Measurements from ENCODE around the gene CDKN2AIP.

CDKN2AIP gene

GRCh38 chr4:183435803-183436202, 8.6 kb upstream of the CDKN2AIP start:
- Histone ChIP-seq H3K27me3 (ENCODE audit: insufficient read depth, low read depth, severe bottlenecking) (no peaks in the 10 kb centered on the region), H3K4me3 (ENCODE audit: low read depth, low read length) (no peak overlapping the region), H3K36me3 (no peaks in the 10 kb centered on the region), H3K27ac (no peak overlapping the region), H3K9me3 (ENCODE audit: severe bottlenecking) (no peaks in the 10 kb centered on the region)
- DNase-seq, result no peak
- TF ChIP-seq CTCF (IDR thresholded peaks at IDR 0.05; ENCODE audit: low read depth, low read length), result no peak

- Histone ChIP-seq H3K4me3 (ENCODE audit: low read depth, low read length) (no peak overlapping the region), H3K27ac (no peak overlapping the region), H3K9me3 (ENCODE audit: severe bottlenecking) (no peaks in the 10 kb centered on the region), H3K27me3 (ENCODE audit: insufficient read depth, low read depth, severe bottlenecking) (no peaks in the 10 kb centered on the region), H3K36me3 (no peaks in the 10 kb centered on the region)
- DNase-seq, result no peak
- TF ChIP-seq CTCF (IDR thresholded peaks at IDR 0.05; ENCODE audit: low read depth, low read length), result no peak
These were observed 8.0 kb upstream of the CDKN2AIP start for GRCh38 chr4:183436417-183436816.

GRCh38 chr4:183437452-183437851, 7.0 kb upstream of the CDKN2AIP start:
- TF ChIP-seq CTCF (IDR thresholded peaks at IDR 0.05; ENCODE audit: low read depth, low read length), result no peak
- H3K36me3 ChIP-seq, result no peaks in the 10 kb centered on the region
- H3K4me3 ChIP-seq (ENCODE audit: low read depth, low read length), result no peak overlapping the region
- H3K27me3 ChIP-seq (ENCODE audit: insufficient read depth, low read depth, severe bottlenecking), result no peaks in the 10 kb centered on the region
- no peak for DNase-seq
- no peaks in the 10 kb centered on the region for H3K9me3 ChIP-seq (ENCODE audit: severe bottlenecking)
- H3K27ac ChIP-seq, result no peak overlapping the region

- DNase-seq, result no peak
- no peak overlapping the region for H3K4me3 ChIP-seq (ENCODE audit: low read depth, low read length)
- H3K27ac ChIP-seq, result no peak overlapping the region
These were observed 5.8 kb upstream of the CDKN2AIP start for GRCh38 chr4:183438458-183439113.

GRCh38 chr4:183441276-183441675, 3.2 kb upstream of the CDKN2AIP start:
- H3K9me3 ChIP-seq (ENCODE audit: severe bottlenecking), result no peaks in the 10 kb centered on the region
- no peak for TF ChIP-seq CTCF (IDR thresholded peaks at IDR 0.05; ENCODE audit: low read depth, low read length)
- DNase-seq, result no peak

More at GRCh38 chr4:183438458-183439113, 5.8 kb upstream of the CDKN2AIP start:
- Histone ChIP-seq H3K36me3 (no peaks in the 10 kb centered on the region), H3K27me3 (ENCODE audit: insufficient read depth, low read depth, severe bottlenecking) (no peaks in the 10 kb centered on the region), H3K9me3 (ENCODE audit: severe bottlenecking) (no peaks in the 10 kb centered on the region)
- TF ChIP-seq CTCF (IDR thresholded peaks at IDR 0.05; ENCODE audit: low read depth, low read length), result no peak

More at GRCh38 chr4:183441276-183441675, 3.2 kb upstream of the CDKN2AIP start:
- Histone ChIP-seq H3K36me3 (peaks cover 11% of the 10 kb centered on the region), H3K27ac (no peak overlapping the region), H3K4me3 (ENCODE audit: low read depth, low read length) (no peak overlapping the region), H3K27me3 (ENCODE audit: insufficient read depth, low read depth, severe bottlenecking) (no peaks in the 10 kb centered on the region)

All from WERI-Rb-1 (cell line).